Testis (tissue), 2 donors: ENCODE results near the gene DHX16.

ENCODE experiments used
- POLR2A ChIP-seq: fragments of 450-650 bp; IDR thresholded peaks from one replicate; pipeline ENCODE4 v1.6.1; 2017; ENCODE audit warnings: antibody characterized with exemption, mild to moderate bottlenecking, moderate library complexity
- TF ChIP-seq, protein P1 (sequence below), 3 experiments: fragments of 450-650 bp in 2 of 3; fragments of 200-600 bp in 1 of 3; sonication (generic) in 1 of 3; IDR thresholded peaks; one replicate each; pipeline ENCODE4 v1.5.1; 2016 to 2019; ENCODE audit warnings: antibody characterized with exemption in 3 of 3, mild to moderate bottlenecking in 2 of 3, moderate library complexity in 1 of 3

DNA sequence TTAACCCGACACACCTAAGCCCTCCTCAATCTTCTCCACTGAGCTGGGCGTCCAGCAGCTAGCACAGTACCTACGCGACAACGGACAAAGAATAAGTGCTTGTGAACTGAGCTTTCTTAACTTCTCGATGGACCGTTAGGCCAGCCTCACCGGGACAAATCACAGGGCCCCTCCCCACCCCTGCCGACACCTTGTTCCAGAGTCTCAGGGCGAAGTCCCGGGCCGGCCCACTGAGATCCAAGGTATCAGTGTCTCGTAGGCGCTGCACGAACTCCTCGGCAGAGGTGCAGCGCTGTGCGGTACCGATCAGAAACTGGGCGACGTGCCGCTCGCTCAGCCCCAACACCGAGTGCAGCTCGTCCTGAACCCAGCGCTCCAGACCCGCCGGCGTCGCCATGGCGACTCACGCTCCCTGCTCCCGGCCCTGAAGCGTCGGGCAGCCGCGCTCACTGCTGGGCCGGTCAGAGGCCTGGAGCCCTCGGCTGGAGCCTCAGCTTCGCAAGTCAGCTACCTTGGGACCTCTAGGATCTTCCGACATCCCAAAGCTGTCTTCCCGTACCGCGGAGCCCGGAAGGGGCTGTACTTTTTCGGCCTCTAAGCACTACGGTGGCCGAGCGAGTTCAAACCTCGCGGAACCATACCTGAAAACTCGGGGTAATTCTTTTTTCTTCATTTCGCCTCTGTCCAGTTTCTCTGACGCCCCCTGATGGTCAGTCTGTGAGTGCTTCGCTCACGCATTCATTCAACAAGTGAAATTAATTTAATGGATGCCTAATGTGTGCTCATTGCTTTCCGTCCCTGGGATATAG lies at the start of gene DHX16:
- TF ChIP-seq, protein P1, sequence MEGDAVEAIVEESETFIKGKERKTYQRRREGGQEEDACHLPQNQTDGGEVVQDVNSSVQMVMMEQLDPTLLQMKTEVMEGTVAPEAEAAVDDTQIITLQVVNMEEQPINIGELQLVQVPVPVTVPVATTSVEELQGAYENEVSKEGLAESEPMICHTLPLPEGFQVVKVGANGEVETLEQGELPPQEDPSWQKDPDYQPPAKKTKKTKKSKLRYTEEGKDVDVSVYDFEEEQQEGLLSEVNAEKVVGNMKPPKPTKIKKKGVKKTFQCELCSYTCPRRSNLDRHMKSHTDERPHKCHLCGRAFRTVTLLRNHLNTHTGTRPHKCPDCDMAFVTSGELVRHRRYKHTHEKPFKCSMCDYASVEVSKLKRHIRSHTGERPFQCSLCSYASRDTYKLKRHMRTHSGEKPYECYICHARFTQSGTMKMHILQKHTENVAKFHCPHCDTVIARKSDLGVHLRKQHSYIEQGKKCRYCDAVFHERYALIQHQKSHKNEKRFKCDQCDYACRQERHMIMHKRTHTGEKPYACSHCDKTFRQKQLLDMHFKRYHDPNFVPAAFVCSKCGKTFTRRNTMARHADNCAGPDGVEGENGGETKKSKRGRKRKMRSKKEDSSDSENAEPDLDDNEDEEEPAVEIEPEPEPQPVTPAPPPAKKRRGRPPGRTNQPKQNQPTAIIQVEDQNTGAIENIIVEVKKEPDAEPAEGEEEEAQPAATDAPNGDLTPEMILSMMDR (IDR thresholded peaks at IDR 0.05), result peak; percentile 83 to 98 (median 96)
- no peak for TF ChIP-seq POLR2A
